Liver (tissue), 9 donors: ENCODE results near the gene TBC1D4. TPM values are rescaled to one million over a fixed set of nuclear protein-coding genes. Genes with fewer than 3 reads are reported as not detected.

Experiments
- DNase-seq: peaks from one replicate; pipeline ENCODE4 v3.0.0-alpha.2; 2017; ENCODE audit warnings: low spot score
- H3K27ac ChIP-seq, 2 donors: one replicate each; pipeline ENCODE4 v1.7.0; 2013; ENCODE audit warnings: inconsistent platforms in 2 of 2, low read length in 2 of 2, control low read depth in 1 of 2, low read depth in 1 of 2, mild to moderate bottlenecking in 1 of 2
- H3K27me3 ChIP-seq, 4 donors: one replicate each; pipeline versions ENCODE4 v1.6.1 to v1.7.0; 2013; ENCODE audit warnings: low read length in 3 of 4, inconsistent platforms in 1 of 4, mild to moderate bottlenecking in 1 of 4, moderate library complexity in 1 of 4; ENCODE audit not compliant: control insufficient read depth in 4 of 4, insufficient read depth in 4 of 4
- H3K36me3 ChIP-seq, 4 donors: one replicate each; pipeline versions ENCODE4 v1.6.1 to v1.7.0; 2013; ENCODE audit warnings: low read length in 3 of 4, mild to moderate bottlenecking in 3 of 4, low read depth in 1 of 4, moderate library complexity in 1 of 4; ENCODE audit not compliant: control insufficient read depth in 4 of 4, insufficient read depth in 3 of 4
- H3K4me1 ChIP-seq, 4 donors: one replicate each; pipeline versions ENCODE4 v1.6.1 to v1.7.0; 2013; ENCODE audit warnings: low read length in 3 of 4, mild to moderate bottlenecking in 3 of 4, moderate library complexity in 1 of 4; ENCODE audit not compliant: control insufficient read depth in 4 of 4, insufficient read depth in 4 of 4
- H3K4me3 ChIP-seq, 3 donors: one replicate each; pipeline versions ENCODE4 v1.6.1 to v1.7.0; 2013; ENCODE audit warnings: low read length in 3 of 3, control low read depth in 1 of 3, low read depth in 1 of 3, mild to moderate bottlenecking in 1 of 3
- H3K9ac ChIP-seq, 2 donors: one replicate each; pipeline ENCODE4 v1.7.0; 2013; ENCODE audit warnings: low read length in 2 of 2, mild to moderate bottlenecking in 2 of 2, moderate library complexity in 2 of 2, control low read depth in 1 of 2, low read depth in 1 of 2
- H3K9me3 ChIP-seq, 4 donors: one replicate each; pipeline versions ENCODE4 v1.6.1 to v1.7.0; 2013; ENCODE audit warnings: low read length in 3 of 4; ENCODE audit not compliant: control insufficient read depth in 4 of 4
- ATF3 ChIP-seq: IDR thresholded peaks from 2 replicates; pipeline ENCODE4 v1.6.1; 2016; ENCODE audit warnings: antibody characterized with exemption
- CTCF ChIP-seq: fragments of 150-350 bp; IDR thresholded peaks from 2 replicates; pipeline ENCODE4 v1.5.1; 2017; ENCODE audit warnings: improper control_type of control experiment, low read depth, low read length; ENCODE audit not compliant: missing input control
- EGR1 ChIP-seq, 2 donors: IDR thresholded peaks; 2 replicates each; pipeline ENCODE4 v1.6.1; 2016 to 2018; ENCODE audit warnings: antibody characterized with exemption in 2 of 2, low read depth in 2 of 2
- FOXA1 ChIP-seq: IDR thresholded peaks from 2 replicates; pipeline ENCODE4 v1.6.1; 2016; ENCODE audit warnings: antibody characterized with exemption
- FOXA2 ChIP-seq: IDR thresholded peaks from 2 replicates; pipeline ENCODE4 v1.6.1; 2016; ENCODE audit warnings: antibody characterized with exemption
- GABPA ChIP-seq, 2 donors: IDR thresholded peaks in 1 of 2; conservative IDR thresholded peaks in 1 of 2; 2 replicates each; pipeline ENCODE4 v1.6.1; 2016; ENCODE audit warnings: antibody characterized with exemption in 2 of 2, mild to moderate bottlenecking in 1 of 2, moderate library complexity in 1 of 2
- HNF4A ChIP-seq, 2 donors: conservative IDR thresholded peaks; 2 replicates each; pipeline ENCODE4 v1.6.1; 2016; ENCODE audit warnings: antibody characterized with exemption in 2 of 2, mild to moderate bottlenecking in 2 of 2
- JUND ChIP-seq, 2 donors: IDR thresholded peaks; 2 replicates each; pipeline ENCODE4 v1.6.1; 2016; ENCODE audit warnings: antibody characterized with exemption in 2 of 2
- NR2F2 ChIP-seq: IDR thresholded peaks from 2 replicates; pipeline ENCODE4 v1.6.1; 2016; ENCODE audit warnings: antibody characterized with exemption
- RAD21 ChIP-seq, 2 donors: IDR thresholded peaks; 2 replicates each; pipeline ENCODE4 v1.6.1; 2016; ENCODE audit warnings: antibody characterized with exemption in 2 of 2, mild to moderate bottlenecking in 2 of 2
- REST ChIP-seq: IDR thresholded peaks from 2 replicates; pipeline ENCODE4 v1.6.1; 2016; ENCODE audit warnings: antibody characterized with exemption, mild to moderate bottlenecking
- RXRA ChIP-seq, 2 donors: IDR thresholded peaks; 2 replicates each; pipeline ENCODE4 v1.6.1; 2017 to 2018; ENCODE audit warnings: antibody characterized with exemption in 2 of 2, mild to moderate bottlenecking in 1 of 2
- SP1 ChIP-seq: IDR thresholded peaks from 2 replicates; pipeline ENCODE4 v1.6.1; 2018; ENCODE audit warnings: antibody characterized with exemption, mild to moderate bottlenecking
- TAF1 ChIP-seq: conservative IDR thresholded peaks from 2 replicates; pipeline ENCODE4 v1.6.1; 2016; ENCODE audit warnings: antibody characterized with exemption, mild to moderate bottlenecking
- YY1 ChIP-seq: IDR thresholded peaks from 2 replicates; pipeline ENCODE4 v1.6.1; 2016; ENCODE audit warnings: antibody characterized with exemption, mild to moderate bottlenecking
- ZBTB33 ChIP-seq: IDR thresholded peaks from 2 replicates; pipeline ENCODE4 v1.6.1; 2016; ENCODE audit warnings: antibody characterized with exemption
- WGBS: extraction: QIAGEN DNeasy Blood & Tissue Kit; methylation state at CpG from one replicate; pipeline ENCODE4 v1.1.7; 2013; 5-methylcytosine and 5-hydroxymethylcytosine counted together
- polyA plus RNA-seq, 2 donors: library from polyadenylated mRNA; stranded (reverse) in 1 of 2; unstranded in 1 of 2; fragments of 200-250 nt in 1 of 2; fragments of >200 nt in 1 of 2; fragmentation: Nextera tagmentation in 1 of 2; extraction: Ambion mirVana in 1 of 2; gene quantifications; one replicate each; pipeline versions ENCODE4 v1.2.1 to v1.2.3, GENCODE V29; 2013 to 2015
- total RNA-seq, 2 donors: library from RNA; depleted of rRNA; stranded (reverse); fragments of >200 nt; gene quantifications; one replicate each; pipeline ENCODE4 v1.2.3, GENCODE V29; 2014
- TF ChIP-seq, protein P1 (sequence below): IDR thresholded peaks from 2 replicates; pipeline ENCODE4 v1.6.1; 2016; ENCODE audit warnings: antibody characterized with exemption
- donor health status: healthy.
- donor health status: healthy.
- donor health status: healthy.
- donor health status: healthy.
- donor health status: healthy.

Gene TBC1D4
- total and polyA plus RNA-seq, 4 donors = 2.3 to 11.1 (median 6.5) TPM

DNA sequence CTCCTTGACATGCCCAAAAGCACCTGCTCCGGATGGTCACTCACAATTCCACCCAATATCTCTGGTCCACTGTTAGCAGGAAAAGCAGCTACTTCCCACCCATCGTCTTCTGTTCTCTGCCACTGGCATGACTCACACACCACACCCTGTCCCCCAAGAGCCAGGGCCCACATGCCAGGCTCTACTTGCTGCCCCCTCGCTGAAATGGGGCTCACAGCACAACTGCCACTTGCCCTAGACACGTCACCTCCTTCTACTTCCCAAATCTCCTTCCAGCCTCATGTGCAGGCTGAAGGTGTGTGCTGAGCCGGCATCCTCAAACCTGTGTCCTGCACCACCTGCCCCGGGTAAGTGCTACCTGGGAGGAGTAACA is 65.0 kb downstream of the TBC1D4 start:
- 92% methylated on average over 6 of the region's 6 CpGs for WGBS
- Histone ChIP-seq H3K27ac (peak overlapping the region; percentile 61 to 66), H3K9me3 (no peaks in the 10 kb centered on the region), H3K9ac (no peak overlapping the region), H3K27me3 (no peaks in the 10 kb centered on the region), H3K4me3 (no peak overlapping the region), H3K36me3 (no peaks in the 10 kb centered on the region), H3K4me1 (peaks cover 4 to 31% (median 18%) of the 10 kb centered on the region in 4 donors)
- no peak for DNase-seq
- TF ChIP-seq JUND (IDR thresholded peaks at IDR 0.05) = no peak
- no peak for TF ChIP-seq YY1
- TF ChIP-seq ATF3 = no peak
- TF ChIP-seq FOXA2 = no peak
- no peak for TF ChIP-seq CTCF
- no peak for TF ChIP-seq RAD21 (IDR thresholded peaks at IDR 0.05)

GRCh38 chr13:75416327-75417011 is 65.5 kb downstream of the TBC1D4 start:
- peaks cover 4 to 33% (median 18%) of the 10 kb centered on the region in 4 donors for H3K4me1 ChIP-seq
- WGBS = 67% methylated on average over 6 of the region's 6 CpGs
- no peaks in the 10 kb centered on the region for H3K9me3 ChIP-seq
- H3K9ac ChIP-seq = no peak overlapping the region
- no peak for DNase-seq
- no peaks in the 10 kb centered on the region for H3K36me3 ChIP-seq
- H3K4me3 ChIP-seq = no peak overlapping the region
- peak overlapping the region in 1 of 2 donors; percentile 65 for H3K27ac ChIP-seq
- H3K27me3 ChIP-seq = no peaks in the 10 kb centered on the region
- TF ChIP-seq FOXA2 (no peak), TAF1 (no peak), JUND (IDR thresholded peaks at IDR 0.05) (no peak), NR2F2 (no peak), YY1 (no peak), RAD21 (IDR thresholded peaks at IDR 0.05) (no peak), EGR1 (IDR thresholded peaks at IDR 0.05; ENCODE audit: low read depth in 2 of 2) (no peak), SP1 (no peak), HNF4A (conservative IDR thresholded peaks at IDR 0.05) (no peak), ATF3 (no peak), FOXA1 (no peak), ZBTB33 (no peak), CTCF (no peak), RXRA (IDR thresholded peaks at IDR 0.05) (no peak), REST (no peak), GABPA (IDR thresholded peaks at IDR 0.05 in 1 of 2, conservative IDR thresholded peaks at IDR 0.05 in 1 of 2) (no peak)
- TF ChIP-seq, protein P1, sequence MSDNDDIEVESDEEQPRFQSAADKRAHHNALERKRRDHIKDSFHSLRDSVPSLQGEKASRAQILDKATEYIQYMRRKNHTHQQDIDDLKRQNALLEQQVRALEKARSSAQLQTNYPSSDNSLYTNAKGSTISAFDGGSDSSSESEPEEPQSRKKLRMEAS = no peak
